ENCODE data around the gene GAL3ST3.

GAL3ST3 gene

GRCh38 chr11:66071381-66071801 is 22.4 kb upstream of the GAL3ST3 start:
- ChIA-PET CTCF (no interaction called here), POLR2A (interaction anchor here (0.8 kb wide), 1 partner anchor 19 kb away, joined by 4 read pairs; the partner anchor contains the start of gene SF3B2)
- no peak for TF ChIP-seq HDGF (IDR thresholded peaks at IDR 0.05; ENCODE audit: borderline replicate concordance)
- no peak for TF ChIP-seq FOXM1 (IDR thresholded peaks at IDR 0.05; ENCODE audit: borderline replicate concordance)
- TF ChIP-seq ZNF384 (IDR thresholded peaks at IDR 0.05), result no peak
- no peak for TF ChIP-seq BHLHE40 (IDR thresholded peaks at IDR 0.05; ENCODE audit: borderline replicate concordance)
- no peak for TF ChIP-seq SP1 (IDR thresholded peaks at IDR 0.05)
- TF ChIP-seq FOXA1 (IDR thresholded peaks at IDR 0.05), result no peak
- TF ChIP-seq TARDBP (IDR thresholded peaks at IDR 0.05), result no peak
- TF ChIP-seq PKNOX1 (IDR thresholded peaks at IDR 0.05), result no peak
- no peak for DNase-seq (ENCODE audit: extremely low spot score)

- peak; percentile 24 for DNase-seq (ENCODE audit: extremely low spot score)
- POLR2A ChIA-PET, result interaction anchor here (0.8 to 1.0 kb wide), 2 partner anchors 19 to 49 kb away, joined by 3 to 4 read pairs; partner anchors contain the start of gene SF3B2
- TF ChIP-seq BHLHE40 (IDR thresholded peaks at IDR 0.05; ENCODE audit: borderline replicate concordance) (no peak), CTBP1 (IDR thresholded peaks at IDR 0.05; ENCODE audit: borderline replicate concordance) (no peak), ZNF384 (IDR thresholded peaks at IDR 0.05) (no peak), L3MBTL2 (conservative IDR thresholded peaks at IDR 0.05) (no peak), FOXM1 (IDR thresholded peaks at IDR 0.05; ENCODE audit: borderline replicate concordance) (no peak)
- CTCF ChIA-PET, result no interaction called here
Measured at GRCh38 chr11:66070604-66071380, 21.8 kb upstream of the GAL3ST3 start.

GRCh38 chr11:66069715-66070603 is 21.0 kb upstream of the GAL3ST3 start, which contains the start of gene PACS1:
TSS of gene PACS1 (plus strand) at chr11:66070272. CDS start at chr11:66070487, 215 bp downstream.
- peak; percentile 72 for DNase-seq (ENCODE audit: extremely low spot score)
- no peak for TF ChIP-seq ZNF384 (IDR thresholded peaks at IDR 0.05)
- TF ChIP-seq SP1 (IDR thresholded peaks at IDR 0.05), result no peak
- ChIA-PET POLR2A (interaction anchor here (1.0 to 3.2 kb wide), 2 partner anchors 17 to 50 kb away, joined by 3 to 34 read pairs; partner anchors contain the start of gene SF3B2), CTCF (interaction anchor here (0.5 to 2.5 kb wide), 6 partner anchors 9 to 316 kb away, joined by 3 to 24 read pairs (median 3); partner anchors contain the start of gene SF3B2)

- POLR2A ChIA-PET, result interaction anchor here (1.5 to 3.2 kb wide), 3 partner anchors 16 to 66 kb away, joined by 3 to 34 read pairs (median 8); partner anchors contain the start of genes BANF1 and SF3B2
- TF ChIP-seq ELF4 (IDR thresholded peaks at IDR 0.05) (no peak), ARNT (IDR thresholded peaks at IDR 0.05) (no peak), PKNOX1 (IDR thresholded peaks at IDR 0.05) (no peak), CTBP1 (IDR thresholded peaks at IDR 0.05; ENCODE audit: borderline replicate concordance) (no peak), L3MBTL2 (conservative IDR thresholded peaks at IDR 0.05) (no peak), SP1 (IDR thresholded peaks at IDR 0.05) (no peak), LEF1 (IDR thresholded peaks at IDR 0.05; ENCODE audit: borderline replicate concordance) (no peak), FOXM1 (IDR thresholded peaks at IDR 0.05; ENCODE audit: borderline replicate concordance) (no peak), FOXA1 (IDR thresholded peaks at IDR 0.05) (no peak), TARDBP (IDR thresholded peaks at IDR 0.05) (no peak), SUZ12 (IDR thresholded peaks at IDR 0.05) (no peak), ZNF384 (IDR thresholded peaks at IDR 0.05) (no peak), FOXK2 (IDR thresholded peaks at IDR 0.05) (no peak), BHLHE40 (IDR thresholded peaks at IDR 0.05; ENCODE audit: borderline replicate concordance) (no peak), NFRKB (IDR thresholded peaks at IDR 0.05) (no peak)
- CTCF ChIA-PET, result interaction anchor here (0.6 to 2.5 kb wide), 15 partner anchors 8 to 317 kb away, joined by 3 to 24 read pairs (median 5); partner anchors contain the start of genes FIBP and SF3B2
- DNase-seq (ENCODE audit: extremely low spot score), result no peak
Measured at GRCh38 chr11:66068923-66069714, 20.2 kb upstream of the GAL3ST3 start.

GRCh38 chr11:66068154-66068821 is 19.3 kb upstream of the GAL3ST3 start:
- POLR2A ChIA-PET, result interaction anchor here (1.2 to 3.2 kb wide), 4 partner anchors 10 to 66 kb away, joined by 3 to 34 read pairs (median 7); partner anchors contain the start of genes BANF1 and SF3B2
- DNase-seq (ENCODE audit: extremely low spot score), result peak; percentile 79
- CTCF ChIA-PET, result interaction anchor here (0.6 to 2.5 kb wide), 15 partner anchors 8 to 180 kb away, joined by 3 to 24 read pairs (median 5); partner anchors contain the start of genes FIBP and SF3B2
- no peak for TF ChIP-seq FOXM1 (IDR thresholded peaks at IDR 0.05; ENCODE audit: borderline replicate concordance)
- no peak for TF ChIP-seq FOXK2 (IDR thresholded peaks at IDR 0.05)
- no peak for TF ChIP-seq L3MBTL2 (conservative IDR thresholded peaks at IDR 0.05)
- no peak for TF ChIP-seq PKNOX1 (IDR thresholded peaks at IDR 0.05)
- TF ChIP-seq ZNF384 (IDR thresholded peaks at IDR 0.05), result no peak
- no peak for TF ChIP-seq CTBP1 (IDR thresholded peaks at IDR 0.05; ENCODE audit: borderline replicate concordance)
- no peak for TF ChIP-seq BHLHE40 (IDR thresholded peaks at IDR 0.05; ENCODE audit: borderline replicate concordance)
- no peak for TF ChIP-seq LEF1 (IDR thresholded peaks at IDR 0.05; ENCODE audit: borderline replicate concordance)
- no peak for TF ChIP-seq SP1 (IDR thresholded peaks at IDR 0.05)
- no peak for TF ChIP-seq FOXA1 (IDR thresholded peaks at IDR 0.05)
- no peak for TF ChIP-seq HDGF (IDR thresholded peaks at IDR 0.05; ENCODE audit: borderline replicate concordance)
- TF ChIP-seq ARNT (IDR thresholded peaks at IDR 0.05), result no peak
- TF ChIP-seq SUZ12 (IDR thresholded peaks at IDR 0.05), result no peak
